Superior temporal gyrus (tissue), 1 donor: ENCODE data around the gene GPATCH4.
"Not testable (repeated sequence)": the region's sequence is repeated elsewhere in the genome, so short reads cannot be mapped to it uniquely, and the experiment has no call there.

Source experiments
- DNase-seq: peaks from one replicate; pipeline ENCODE4 v3.0.0-alpha.2; 2016; ENCODE audit errors: extremely low spot score

The GPATCH4 gene

GRCh38 chr1:156601122-156601830 is at the start of gene GPATCH4:
Gene GPATCH4 (minus strand): TSS chr1:156601479.
- DNase-seq = peak; percentile 93

DNA sequence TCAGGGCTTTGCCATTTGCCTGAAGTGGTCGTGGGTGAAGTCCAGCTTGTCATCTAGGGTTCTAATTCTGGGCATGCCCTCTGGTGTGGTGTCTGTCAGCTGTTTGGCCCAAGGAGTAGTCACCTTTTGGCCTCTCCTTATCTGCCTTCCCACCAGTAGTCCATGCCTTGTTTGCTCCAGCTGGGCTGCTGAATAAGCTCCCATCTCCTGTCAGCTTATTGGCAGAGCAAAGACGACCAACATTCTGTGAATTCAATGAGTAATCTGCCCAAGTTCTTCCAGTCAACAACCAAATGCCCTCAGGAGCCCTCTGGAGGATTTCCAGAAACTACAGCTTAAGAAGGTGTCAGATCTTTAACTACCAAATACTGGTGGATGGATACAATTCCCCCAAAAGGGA is 47.7 kb upstream of the GPATCH4 start:
- no peak for DNase-seq

DNA sequence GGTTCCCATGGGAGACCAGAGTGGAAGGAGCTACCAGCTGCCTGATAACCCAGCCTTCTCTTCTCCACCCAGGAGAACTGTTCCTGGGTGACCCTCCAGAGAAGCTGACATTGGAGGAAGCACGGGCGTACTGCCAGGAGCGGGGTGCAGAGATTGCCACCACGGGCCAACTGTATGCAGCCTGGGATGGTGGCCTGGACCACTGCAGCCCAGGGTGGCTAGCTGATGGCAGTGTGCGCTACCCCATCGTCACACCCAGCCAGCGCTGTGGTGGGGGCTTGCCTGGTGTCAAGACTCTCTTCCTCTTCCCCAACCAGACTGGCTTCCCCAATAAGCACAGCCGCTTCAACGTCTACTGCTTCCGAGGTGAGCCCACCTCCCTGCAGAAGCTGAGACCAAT is 47.2 kb upstream of the GPATCH4 start:
- DNase-seq = no peak

- no peak for DNase-seq
Observed at GRCh38 chr1:156647351-156647750, 46.1 kb upstream of the GPATCH4 start.

GRCh38 chr1:156646738-156647211 is 45.5 kb upstream of the GPATCH4 start:
- DNase-seq = no peak

DNA sequence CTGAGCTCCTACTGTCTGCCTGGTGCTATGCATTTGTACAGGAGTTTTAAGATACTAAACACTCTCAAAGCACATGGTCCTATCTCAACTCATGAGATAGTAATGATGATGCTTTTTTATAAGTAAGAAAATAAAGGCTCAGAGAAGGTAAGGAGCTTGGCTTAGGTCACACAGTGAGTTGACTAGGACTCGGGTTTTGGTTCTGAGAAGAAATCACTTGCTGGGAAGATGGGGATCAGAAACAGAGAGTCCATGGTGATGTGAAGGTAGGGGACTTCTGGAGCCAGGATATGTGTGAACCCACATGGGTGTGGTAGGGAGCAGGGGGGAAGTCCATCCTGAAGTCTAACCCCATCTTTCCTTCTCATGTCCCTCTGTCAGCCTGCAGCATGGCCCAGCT is 44.4 kb upstream of the GPATCH4 start:
- DNase-seq = no peak

- DNase-seq = no peak
Observed at GRCh38 chr1:156645056-156645455, 43.8 kb upstream of the GPATCH4 start.

DNA sequence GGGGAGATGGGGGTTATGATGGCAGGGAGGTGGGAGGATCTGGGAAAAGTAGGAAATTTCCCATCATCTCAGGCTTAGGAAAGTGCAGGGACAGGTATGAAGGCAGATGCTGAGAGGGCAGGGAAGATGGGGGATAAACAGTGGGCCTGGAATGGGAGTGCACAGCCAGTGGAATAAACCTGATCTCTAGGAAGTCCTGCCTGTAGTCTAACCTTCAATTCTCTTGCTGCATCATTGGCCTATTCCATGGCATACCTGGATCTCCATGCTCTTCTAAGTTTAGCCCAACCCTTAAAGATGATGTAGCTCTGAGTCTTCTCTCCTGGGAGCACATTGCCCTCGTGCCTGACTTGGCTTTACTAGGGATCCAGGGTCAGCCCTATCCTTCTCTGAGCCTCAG is 43.4 kb upstream of the GPATCH4 start:
- DNase-seq = no peak

DNA sequence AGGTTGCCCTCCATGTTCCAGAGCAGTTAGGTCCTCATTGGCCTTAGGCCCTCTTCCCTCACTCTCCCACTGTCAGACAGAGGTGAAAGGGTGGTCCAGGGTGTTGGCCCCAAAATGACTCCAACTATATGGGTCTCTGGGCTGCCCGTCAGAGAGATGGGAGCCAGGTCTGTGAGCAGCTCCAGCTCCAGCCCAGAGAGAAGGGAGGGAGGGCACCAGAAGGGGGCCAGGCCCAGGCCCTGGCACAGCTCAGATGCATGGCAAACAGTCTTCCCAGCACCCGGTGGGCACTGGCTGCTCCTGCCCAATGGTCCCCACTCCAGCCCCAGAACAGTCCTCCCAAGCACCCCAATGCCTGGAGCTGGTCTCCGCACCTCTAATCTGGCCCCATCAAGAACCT is 42.9 kb upstream of the GPATCH4 start:
- DNase-seq = no peak

- DNase-seq = no peak
Observed at GRCh38 chr1:156643778-156644092, 42.5 kb upstream of the GPATCH4 start.

GRCh38 chr1:156643049-156643777 is 41.9 kb upstream of the GPATCH4 start:
- DNase-seq = no peak

DNA sequence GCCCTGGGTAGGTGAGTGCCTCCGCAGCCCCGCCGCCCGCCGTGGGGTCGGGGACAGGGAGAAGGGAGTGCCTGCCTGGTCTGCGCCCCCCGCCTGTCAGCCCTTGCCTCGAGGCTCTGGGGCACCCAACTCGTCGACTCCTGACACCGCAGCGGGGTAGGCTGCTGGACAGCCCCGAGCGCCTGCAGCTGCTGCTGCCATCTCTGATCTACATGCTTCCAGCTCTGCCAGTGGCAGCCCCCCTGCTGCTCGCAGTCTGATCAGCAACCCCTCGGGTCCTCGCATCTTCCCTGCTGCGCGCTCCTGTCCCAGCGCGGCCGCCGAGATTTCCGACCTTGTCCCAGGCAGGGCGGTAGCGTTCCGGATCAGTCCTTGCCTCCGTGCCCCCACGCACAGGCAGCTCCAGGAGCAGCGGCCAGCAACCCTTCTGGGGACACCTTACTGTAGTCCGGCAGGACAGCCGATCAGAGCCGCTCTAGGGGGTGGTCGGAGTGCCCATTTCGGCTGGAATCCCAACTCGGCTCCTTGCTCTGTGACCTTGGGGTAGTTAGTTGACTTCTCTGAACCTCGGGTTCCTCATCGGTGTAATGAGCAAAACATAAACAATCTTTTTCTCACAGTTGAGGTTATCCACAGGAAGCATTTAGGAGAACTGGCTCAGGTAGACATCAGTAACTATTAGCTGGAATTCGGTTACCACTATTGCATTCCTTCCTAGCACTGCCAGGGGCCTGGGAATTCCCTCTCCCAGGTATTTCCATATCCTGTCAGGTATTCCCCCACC is 41.2 kb upstream of the GPATCH4 start:
- DNase-seq = no peak

DNA sequence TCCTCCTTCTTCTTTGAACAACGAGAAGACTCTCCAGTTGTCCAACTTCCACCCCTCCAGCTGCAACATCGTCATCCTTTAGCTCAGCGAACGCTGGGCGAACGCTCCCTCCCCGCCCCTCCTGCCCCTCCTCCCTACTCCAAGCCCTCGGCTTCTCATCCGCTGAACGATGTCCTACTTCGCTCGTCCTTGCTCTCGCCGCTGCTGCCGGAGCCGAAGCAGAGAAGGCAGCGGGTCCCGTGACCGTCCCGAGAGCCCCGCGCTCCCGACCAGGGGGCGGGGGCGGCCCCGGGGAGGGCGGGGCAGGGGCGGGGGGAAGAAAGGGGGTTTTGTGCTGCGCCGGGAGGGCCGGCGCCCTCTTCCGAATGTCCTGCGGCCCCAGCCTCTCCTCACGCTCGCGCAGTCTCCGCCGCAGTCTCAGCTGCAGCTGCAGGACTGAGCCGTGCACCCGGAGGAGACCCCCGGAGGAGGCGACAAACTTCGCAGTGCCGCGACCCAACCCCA is 40.5 kb upstream of the GPATCH4 start, which contains the start of gene BCAN:
Gene BCAN (plus strand): TSS at position 357 of the 504 bp plus-strand sequence. CDS start 3,938 bp downstream, outside the sequence.
- DNase-seq = peak; percentile 76

- DNase-seq = no peak
Observed at GRCh38 chr1:156640842-156641706, 39.8 kb upstream of the GPATCH4 start.

- no peak for DNase-seq
Observed at GRCh38 chr1:156639601-156640101, 38.4 kb upstream of the GPATCH4 start.

- DNase-seq = peak; percentile 67
Observed at GRCh38 chr1:156638189-156638985, 37.1 kb upstream of the GPATCH4 start.

DNA sequence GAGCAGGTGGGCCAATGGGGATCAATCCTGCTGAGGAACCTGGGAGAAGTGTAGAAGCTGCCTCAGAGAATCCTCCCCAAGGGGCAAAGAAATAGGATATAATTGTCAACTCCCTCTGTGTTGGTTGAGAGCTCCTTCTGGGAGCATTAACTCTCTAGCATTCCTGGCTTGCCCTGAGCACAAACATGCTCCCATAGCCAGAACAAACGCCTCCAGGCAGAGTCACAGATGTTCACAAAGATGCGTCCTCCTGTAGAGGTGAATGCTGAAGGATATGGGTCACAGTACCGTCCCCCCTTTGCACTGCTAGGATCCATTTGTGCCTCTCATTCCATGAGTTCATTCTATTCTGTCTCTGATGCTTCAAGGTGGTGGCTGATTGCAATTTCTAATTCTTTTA is 31.1 kb upstream of the GPATCH4 start:
- no peak for DNase-seq

DNA sequence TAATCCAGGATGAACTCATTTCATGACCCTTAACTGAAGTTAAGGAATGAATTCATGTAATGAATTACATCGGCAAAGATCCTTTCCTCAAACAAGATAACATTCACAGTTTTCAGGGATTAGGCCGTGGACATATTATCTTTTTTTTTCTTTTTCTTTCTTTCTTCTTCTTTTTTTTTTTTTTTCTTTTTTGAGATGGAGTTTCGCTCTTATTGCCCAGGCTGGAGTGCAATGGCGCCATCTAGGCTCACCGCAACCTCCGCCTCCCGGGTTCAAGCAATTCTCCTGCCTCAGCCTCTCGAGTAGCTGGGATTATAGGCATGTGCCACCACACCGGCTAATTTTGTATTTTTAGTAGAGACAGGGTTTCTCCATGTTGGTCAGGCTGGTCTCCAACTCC is 29.9 kb upstream of the GPATCH4 start:
- not testable (repeated sequence) for DNase-seq

DNA sequence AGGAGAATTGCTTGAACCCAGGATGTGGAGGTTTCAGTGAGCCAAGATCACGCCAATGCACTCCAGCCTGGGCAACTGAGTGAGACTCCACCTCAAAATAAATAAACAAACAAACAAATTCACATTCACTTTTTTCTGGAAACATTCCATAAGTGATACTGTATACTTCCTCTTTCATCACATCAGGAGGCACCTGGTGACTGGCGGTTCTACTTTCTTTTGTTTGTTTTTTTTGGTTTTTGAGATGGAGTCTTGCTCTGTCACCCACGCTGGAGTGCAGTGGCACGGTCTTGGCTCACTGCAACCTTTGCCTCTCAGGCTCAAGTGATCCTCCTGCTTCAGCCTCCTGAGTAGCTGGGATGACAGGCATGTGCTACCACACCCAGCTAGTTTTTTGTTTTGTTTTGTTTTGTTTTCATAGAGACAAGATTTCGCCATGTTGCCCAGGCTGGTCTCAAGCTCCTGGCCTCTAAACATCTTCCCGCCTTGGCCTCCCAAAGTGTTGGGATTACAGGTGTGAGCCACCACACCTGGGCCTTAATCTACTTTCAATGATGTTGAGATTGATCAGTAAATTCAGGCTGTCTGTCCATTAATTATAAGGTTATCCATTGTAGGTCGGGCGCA is 28.7 kb upstream of the GPATCH4 start:
- no peak for DNase-seq
